Mesenteric fat pad (tissue), 1 donor: ENCODE results near the gene PIM1. TPM values are rescaled to one million over a fixed set of nuclear protein-coding genes. Genes with fewer than 3 reads are reported as not detected.
"Not testable (repeated sequence)": the region's sequence is repeated elsewhere in the genome, so short reads cannot be mapped to it uniquely, and the experiment has no call there.

ENCODE experiments used
- DNase-seq: peaks from one replicate; pipeline ENCODE4 v3.0.0-alpha.2; 2020; ENCODE audit warnings: low spot score
- total RNA-seq: library from RNA; stranded (reverse); fragmentation: NEBNext Ultra II Directional; extraction: Animal tissue kit (Norgen Biotek cat#: 25700); gene quantifications from one replicate; pipeline ENCODE4 v1.2.1, GENCODE V29; 2021
- donor health status: DM: yes; HTN: yes; CAD: no.

PIM1 gene
- total RNA-seq, 1 donor from 2014 or later, result 213 TPM

DNA sequence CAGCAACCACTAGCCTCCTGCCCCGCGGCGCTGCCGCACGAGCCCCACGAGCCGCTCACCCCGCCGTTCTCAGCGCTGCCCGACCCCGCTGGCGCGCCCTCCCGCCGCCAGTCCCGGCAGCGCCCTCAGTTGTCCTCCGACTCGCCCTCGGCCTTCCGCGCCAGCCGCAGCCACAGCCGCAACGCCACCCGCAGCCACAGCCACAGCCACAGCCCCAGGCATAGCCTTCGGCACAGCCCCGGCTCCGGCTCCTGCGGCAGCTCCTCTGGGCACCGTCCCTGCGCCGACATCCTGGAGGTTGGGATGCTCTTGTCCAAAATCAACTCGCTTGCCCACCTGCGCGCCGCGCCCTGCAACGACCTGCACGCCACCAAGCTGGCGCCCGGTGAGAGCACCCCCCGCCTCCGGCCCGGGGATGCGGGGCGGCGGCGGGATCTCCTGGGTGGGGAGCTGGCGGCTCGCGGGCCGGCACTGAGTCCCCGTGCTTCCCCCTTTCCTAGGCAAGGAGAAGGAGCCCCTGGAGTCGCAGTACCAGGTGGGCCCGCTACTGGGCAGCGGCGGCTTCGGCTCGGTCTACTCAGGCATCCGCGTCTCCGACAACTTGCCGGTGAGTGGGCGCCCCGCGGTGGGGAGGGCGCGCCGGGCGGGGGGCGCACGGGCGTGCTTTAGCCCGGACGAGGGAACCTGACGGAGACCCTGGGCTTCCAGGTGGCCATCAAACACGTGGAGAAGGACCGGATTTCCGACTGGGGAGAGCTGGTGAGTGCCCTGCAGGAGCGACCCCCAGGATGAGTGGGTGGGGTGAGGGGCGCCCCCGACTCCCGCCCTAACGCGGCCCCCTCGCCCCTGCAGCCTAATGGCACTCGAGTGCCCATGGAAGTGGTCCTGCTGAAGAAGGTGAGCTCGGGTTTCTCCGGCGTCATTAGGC lies 585 bp downstream of the PIM1 start:
- peak; percentile 91 for DNase-seq

DNA sequence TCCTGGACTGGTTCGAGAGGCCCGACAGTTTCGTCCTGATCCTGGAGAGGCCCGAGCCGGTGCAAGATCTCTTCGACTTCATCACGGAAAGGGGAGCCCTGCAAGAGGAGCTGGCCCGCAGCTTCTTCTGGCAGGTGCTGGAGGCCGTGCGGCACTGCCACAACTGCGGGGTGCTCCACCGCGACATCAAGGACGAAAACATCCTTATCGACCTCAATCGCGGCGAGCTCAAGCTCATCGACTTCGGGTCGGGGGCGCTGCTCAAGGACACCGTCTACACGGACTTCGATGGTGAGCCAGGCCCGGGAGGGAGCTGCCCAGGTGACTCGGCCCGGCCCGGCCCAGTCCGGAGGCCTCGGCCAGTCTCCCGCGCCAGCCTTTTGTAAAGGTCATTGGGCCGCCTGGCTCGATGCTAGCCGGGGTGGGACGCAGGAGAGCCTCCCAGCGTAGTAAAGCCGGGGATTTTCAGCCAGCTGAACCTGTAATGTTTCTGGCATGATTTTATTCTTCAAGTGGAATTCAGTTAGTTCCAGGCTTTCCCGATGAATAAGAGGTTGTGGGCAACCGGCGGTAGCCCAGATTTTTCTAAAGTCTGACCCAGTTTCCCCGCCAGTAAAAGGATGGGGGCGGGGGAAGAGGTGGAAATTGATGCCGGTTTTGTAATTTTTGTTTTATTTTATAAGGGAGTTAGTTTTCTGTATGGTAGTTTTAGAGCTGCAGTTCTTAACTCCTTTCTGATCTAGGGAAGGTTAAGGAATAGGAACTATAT lies 1.4 kb downstream of the PIM1 start:
- DNase-seq, result no peak

DNA sequence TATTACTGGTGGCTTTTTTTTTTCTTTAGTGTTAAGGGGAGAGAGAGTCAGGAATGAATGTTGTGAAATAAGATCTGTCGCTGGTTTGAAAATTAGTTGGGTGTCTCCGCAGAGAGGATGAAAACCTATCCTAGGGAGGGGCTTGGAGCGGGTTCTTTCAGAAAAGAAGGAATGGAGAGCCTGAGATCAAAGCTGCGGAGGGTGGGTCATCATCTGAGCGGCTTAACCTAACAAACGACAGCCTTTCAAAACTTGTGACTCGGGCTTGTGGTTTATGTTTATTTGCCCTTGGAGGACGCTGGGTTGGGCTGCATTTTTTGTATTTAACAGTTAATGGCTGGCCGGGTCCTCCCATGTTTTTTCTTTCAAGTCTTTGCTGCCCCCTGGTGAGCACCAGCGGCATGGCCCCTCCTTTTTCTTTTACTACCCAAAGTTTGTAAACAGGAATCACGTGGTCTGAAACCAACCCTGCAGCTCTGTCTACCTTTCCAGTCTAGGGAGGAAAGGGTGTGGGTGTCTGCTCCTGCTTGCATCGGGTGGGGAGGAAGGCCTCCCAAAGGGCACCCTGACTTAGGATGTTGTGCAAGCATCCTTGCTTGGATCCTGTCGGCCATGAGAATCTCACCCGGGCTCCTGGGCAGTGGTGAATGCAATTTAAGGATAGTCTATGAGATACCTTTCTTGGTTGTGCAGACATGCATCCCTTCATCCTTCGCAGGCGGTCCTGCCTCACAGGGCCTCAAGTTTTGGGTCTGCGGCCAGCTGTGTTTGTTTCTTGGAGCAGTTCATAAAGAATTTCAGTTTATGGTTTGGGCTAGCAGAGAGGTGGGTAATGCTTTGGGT lies 2.2 kb downstream of the PIM1 start:
- no peak for DNase-seq

DNA sequence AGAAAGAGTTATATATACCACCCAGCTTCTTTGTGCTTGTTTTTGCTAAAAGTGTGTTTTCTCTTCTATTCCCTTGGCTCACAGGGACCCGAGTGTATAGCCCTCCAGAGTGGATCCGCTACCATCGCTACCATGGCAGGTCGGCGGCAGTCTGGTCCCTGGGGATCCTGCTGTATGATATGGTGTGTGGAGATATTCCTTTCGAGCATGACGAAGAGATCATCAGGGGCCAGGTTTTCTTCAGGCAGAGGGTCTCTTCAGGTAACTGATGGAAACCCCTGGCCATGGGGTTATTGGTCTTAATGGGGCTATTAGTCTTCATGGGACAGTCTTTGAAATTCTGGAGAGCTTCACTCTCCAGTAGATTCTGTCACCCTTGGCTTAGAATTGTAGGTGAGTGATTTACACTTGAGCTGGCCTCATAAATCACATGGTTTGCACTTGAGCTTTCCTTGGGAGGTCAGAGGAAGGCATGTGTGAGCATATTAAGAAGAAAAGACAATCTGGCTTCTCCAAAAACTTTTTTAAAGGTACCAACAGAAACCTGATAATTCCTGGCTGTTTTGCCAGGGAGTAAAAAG lies 3.0 kb downstream of the PIM1 start:
- DNase-seq, result no peak

DNA sequence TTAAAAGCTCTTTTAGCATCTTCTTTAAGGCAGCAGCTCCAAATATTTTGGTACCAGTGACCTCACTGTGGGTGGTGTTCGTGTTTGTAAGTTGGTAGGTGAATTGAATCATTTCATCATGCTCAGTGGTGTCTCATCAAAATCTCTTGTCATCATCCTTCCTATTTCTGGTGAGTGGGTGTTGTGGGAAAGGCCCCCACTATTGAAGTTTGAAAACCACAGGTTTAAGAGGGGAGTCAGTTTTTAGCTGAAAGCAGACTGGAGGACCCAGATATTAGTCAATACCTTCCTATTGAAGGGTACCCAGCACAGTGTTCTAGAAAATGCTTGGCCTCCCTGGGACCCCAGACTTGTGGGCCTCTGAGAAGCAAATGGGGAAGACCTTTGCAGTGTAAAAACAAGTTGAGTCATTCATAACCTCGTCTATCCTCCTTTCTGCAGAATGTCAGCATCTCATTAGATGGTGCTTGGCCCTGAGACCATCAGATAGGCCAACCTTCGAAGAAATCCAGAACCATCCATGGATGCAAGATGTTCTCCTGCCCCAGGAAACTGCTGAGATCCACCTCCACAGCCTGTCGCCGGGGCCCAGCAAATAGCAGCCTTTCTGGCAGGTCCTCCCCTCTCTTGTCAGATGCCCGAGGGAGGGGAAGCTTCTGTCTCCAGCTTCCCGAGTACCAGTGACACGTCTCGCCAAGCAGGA lies 3.7 kb downstream of the PIM1 start:
- no peak for DNase-seq

DNA sequence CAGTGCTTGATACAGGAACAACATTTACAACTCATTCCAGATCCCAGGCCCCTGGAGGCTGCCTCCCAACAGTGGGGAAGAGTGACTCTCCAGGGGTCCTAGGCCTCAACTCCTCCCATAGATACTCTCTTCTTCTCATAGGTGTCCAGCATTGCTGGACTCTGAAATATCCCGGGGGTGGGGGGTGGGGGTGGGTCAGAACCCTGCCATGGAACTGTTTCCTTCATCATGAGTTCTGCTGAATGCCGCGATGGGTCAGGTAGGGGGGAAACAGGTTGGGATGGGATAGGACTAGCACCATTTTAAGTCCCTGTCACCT lies 4.2 kb downstream of the PIM1 start:
- no peak for DNase-seq

DNA sequence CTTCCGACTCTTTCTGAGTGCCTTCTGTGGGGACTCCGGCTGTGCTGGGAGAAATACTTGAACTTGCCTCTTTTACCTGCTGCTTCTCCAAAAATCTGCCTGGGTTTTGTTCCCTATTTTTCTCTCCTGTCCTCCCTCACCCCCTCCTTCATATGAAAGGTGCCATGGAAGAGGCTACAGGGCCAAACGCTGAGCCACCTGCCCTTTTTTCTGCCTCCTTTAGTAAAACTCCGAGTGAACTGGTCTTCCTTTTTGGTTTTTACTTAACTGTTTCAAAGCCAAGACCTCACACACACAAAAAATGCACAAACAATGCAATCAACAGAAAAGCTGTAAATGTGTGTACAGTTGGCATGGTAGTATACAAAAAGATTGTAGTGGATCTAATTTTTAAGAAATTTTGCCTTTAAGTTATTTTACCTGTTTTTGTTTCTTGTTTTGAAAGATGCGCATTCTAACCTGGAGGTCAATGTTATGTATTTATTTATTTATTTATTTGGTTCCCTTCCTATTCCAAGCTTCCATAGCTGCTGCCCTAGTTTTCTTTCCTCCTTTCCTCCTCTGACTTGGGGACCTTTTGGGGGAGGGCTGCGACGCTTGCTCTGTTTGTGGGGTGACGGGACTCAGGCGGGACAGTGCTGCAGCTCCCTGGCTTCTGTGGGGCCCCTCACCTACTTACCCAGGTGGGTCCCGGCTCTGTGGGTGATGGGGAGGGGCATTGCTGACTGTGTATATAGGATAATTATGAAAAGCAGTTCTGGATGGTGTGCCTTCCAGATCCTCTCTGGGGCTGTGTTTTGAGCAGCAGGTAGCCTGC lies 4.8 kb downstream of the PIM1 start:
- no peak for DNase-seq

DNA sequence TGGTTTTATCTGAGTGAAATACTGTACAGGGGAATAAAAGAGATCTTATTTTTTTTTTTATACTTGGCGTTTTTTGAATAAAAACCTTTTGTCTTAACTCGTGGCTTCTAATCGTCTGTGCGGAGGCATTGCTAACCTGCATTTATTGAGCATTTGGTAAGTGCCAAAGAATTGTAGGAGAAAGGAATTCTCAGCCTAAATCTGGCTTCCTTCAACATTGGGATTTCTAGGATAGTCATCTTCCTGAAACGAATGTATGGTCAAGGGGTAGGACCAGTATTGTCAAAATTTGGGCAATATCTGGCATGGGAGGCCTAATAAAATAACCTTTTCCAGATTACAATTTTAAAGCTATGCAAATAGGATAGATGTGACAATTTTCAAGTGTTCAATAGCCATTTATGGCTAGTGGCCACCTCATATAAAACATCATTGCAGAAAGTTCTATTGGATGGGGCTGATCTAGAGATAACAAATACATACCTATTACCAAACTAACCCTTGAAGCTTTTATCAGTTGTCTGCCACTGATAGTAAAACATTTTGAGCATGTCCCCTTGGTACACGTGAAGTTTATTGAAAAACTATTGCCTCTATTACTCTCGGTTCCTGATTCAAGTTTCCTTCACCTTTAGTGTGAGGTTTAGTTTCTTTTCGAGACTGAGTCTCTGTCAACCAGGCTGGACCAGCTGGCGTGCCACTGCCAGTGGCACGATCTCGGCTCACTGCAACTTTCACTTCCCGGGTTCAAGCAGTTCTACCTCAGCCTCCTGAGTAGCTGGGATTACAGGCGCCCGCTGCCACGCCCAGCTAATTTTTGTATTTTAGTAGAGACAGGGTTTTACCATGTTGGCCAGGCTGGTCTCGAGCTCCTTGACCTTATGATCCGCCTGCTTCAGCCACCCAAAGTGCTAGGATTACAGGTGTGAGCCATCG lies 5.6 kb downstream of the PIM1 start:
- DNase-seq, result no peak

DNA sequence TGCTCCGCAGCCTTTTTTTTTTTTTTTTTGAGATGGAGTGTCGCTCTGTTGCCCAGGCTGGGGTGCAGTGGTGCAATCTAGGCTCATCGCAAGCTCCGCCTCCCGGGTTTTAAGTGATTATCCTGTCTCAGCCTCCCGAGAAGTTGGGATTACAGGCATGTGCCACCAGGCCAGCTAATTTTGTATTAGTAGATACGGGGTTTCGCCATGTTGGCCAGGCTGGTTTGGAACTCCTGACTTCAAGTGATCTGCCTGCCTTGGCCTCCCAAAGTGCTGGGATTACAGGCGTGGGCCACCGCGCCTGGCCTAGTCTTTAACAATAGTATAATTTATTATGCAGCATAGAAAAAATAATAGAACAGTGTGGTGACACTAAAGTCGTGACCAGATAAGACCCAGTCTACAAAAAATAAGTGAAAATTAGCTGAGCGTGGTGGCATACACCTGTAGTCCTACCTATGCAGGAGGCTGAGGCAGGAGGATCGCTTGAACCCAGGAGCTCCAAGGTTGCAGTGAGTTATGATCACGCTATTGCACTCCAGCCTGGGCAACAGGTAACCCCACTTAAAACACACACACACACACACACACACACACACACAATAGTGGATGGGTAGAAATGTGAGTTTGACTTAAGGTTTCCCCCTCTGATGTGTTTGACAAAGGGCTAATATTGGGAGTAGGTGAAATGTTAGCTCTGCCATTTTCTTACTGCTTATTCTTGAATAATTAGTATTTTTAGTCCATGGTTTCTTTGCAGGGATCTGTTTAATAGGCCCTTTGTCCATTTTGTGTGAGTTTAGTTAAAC lies 6.5 kb downstream of the PIM1 start:
- no peak for DNase-seq

DNA sequence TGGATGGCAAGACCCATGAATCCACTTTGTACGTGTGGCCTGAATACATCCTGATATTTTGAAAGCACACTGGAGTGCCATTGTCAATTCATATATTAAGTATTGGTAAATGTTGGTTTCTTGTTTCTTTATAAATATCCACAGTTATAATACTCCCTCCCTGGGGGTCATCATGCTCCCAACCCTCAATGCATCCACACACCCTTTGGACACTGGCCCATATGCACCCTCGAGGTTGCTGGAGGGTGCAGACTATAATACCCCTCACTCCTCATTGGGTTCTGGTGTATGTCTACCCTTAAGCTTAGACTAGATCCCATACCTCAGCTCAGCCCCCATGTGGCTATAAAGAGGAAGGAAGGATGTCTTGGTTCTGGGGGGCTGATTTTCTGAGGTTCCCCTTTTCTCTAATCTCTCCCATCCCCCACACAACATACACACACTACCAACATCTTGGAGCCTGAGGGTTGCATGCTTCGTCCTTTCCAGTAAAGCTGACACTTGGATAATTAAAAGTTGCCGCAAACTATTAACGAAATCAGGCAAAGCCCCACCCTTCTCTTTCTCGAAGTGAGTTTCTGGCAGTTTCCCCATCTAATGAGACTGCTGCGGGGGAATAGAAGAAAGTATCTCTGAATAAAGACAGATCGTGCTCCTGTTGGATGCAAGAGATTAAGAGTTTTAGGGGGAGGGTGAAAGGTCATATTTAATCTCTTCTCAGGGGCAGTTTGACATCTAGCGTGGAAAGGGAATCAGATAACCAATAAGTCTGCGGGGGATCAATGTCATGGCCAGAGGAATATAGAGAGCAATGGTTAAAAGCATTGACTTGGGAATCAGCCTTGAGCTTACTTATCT lies 7.4 kb downstream of the PIM1 start:
- no peak for DNase-seq

DNA sequence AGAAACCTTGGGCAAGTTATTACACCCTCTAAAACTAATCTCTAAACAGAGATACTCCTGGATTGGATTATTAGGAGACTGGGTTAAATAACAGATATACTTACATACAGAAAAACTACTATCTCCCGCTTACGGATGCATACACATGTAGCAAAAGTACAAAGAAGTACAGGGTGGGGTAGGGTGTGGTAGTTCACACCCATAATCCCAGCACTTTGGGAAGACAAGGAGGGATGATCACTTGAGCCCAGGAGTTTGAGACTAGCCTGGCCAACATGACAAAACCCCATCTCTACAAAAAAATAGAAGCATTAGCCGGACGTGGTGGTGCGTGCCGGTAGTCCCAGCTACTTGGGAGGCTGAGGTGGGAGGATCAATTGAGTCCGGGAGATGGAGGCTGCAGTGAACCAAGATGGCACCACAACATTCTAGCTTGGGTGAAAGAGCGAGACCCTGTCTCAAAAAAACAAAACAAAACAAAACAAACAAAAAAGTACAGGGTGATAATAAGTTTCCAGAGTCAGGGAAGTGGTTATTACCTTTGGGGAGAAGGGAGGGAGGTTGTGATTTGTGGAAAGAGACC lies 8.1 kb downstream of the PIM1 start:
- no peak for DNase-seq

DNA sequence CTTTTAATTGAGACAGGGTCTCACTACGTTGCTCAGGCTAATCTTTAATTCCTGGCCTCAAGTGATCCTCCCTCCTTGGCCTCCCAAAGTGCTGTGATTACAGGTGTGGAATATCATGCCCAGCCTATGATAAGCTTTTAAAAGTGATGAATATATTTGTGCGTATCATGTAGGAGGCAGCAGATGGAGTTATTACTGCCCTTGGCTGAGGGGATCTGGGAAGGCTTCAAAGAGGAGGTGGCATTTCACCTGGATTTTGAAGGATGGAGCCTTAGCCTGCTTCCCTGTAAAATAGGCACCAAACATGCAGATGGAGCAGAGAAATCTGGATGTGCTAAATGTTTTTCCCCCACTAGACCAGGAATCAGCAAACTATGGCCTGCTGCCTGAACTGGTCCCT lies 10.1 kb downstream of the PIM1 start:
- no peak for DNase-seq

DNA sequence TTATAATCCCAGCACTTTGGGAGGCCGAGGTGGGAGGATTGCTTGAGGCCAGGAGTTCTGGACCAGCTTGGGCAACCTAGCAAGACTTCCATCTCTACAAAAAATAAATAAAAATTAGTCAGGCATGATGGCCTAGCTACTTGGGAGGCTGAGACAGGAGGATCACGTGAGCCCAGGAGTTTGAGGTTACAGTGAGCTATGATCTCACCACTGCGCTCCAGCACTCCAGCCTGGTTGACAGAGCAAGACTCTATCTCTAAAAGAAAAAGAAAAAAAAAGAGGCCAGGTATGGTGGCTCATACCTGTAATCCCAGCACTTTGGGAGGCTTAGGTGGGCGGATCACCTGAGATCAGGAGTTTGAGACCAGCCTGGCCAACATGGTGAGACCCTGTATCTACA lies 10.7 kb downstream of the PIM1 start:
- DNase-seq, result not testable (repeated sequence)

DNA sequence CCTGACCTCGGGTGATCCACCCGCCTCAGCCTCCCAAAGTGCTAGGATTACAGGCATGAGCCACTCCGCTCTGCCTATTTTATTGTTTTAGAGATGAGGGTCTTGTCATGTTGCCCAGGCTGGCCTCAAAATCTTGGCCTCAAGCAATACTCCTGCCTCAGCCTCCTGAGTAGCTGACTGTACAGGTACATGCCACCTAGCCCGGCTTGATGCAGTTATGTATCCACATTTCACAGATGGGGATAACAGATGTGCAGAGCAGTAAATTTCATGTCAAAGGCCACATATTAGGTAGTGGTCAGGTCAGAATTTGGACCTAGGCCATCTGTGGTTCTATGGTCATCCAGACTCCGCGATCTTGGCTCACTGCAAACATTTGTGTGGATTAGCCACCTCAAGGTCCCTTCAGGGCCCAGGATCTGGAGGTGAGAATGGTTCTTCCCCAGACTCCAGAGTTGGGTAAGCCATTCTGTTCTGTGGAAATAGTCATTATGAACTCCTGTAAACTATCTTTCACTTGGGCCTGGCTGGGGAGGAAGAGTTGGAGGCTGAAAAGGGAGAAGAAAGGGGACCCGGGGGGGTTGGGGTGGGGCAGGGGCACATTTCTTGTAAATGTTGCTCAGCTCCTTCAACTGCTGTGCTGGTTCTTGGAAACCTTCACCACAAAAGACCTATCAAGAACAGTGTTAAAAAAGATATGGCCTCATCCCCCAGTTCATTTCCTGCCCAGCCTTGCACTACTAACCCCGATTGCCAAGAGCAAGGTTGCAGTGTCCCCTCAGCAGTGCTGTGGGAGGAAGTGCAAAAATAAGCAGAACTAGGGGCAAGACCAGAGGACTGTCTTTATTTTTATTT lies 13.0 kb downstream of the PIM1 start:
- no peak for DNase-seq

DNA sequence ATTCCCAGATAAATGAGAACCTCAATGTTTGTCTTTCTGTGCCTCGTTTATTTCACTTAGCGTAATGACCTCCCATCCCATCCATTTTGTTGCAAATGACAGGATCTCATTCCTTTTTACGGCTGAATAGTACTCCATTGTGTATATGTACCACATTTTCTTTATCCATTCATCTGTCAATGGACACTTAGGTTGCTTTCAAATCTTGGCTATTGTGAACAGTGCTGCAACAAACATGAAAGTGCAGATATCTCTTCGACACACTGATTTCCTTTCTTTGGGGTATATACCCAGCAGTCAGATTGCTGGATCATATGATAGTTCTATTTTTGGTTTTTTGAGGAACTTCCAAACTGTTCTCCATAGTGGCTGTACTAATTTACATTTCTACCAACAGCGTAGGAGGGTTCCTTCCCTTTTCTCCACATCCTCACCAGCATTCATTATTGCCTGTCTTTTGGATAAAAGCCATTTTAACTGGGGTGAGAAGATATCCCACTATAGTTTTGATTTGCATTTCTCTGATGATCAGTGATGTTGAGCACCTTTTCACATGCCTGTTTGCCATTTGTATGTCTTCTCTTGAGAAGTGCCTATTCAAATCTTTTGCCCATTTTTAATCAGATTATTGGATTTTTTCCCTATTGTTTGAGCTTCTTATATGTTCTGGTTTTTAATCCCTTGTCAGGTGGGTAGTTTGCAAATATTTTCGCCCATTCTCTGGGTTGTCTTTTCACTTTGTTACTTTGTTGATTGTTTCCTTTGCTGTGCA lies 16.2 kb downstream of the PIM1 start:
- not testable (repeated sequence) for DNase-seq
